GM19324 (cell line): ENCODE data around the gene DMBT1.

Experiments
- ATAC-seq: cut with Tn5 transposase; IDR thresholded peaks from one replicate; pipeline ENCODE4 v1.9.1; 2021; ENCODE audit warnings: mild to moderate bottlenecking, moderate library complexity; ENCODE audit not compliant: unreplicated experiment, low FRiP score

Gene DMBT1

DNA sequence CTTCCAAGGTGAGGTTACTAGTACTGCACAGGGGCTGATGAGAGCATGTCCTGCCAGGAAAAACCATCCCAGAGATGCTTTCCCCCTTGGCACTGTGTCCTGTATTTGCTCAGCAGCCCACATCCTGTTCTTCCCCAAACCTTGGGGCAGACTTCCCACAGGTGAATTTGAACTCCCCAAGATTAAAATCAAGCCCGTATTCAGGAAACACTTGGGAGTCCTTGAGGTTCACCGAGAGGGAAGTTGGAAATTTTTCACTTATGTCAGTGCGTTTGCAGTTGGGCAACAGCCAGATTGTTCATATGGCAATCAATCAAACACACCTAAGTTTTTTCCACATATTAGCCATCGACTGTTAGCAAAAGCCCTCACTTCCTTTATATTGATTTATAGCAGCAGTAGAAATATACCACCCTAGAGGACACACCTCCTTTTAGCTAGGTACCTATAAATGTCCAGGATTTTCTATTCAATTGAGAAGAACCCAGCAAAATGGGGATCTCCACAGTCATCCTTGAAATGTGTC, at the start of gene DMBT1:
Gene DMBT1 (plus strand): TSS at position 476 of the 526 bp plus-strand sequence. CDS start 17 bp downstream, at position 493.
- ATAC-seq = no peak

- no peak for ATAC-seq
Measured at GRCh38 chr10:122513053-122513452, 47.5 kb upstream of the DMBT1 start.

GRCh38 chr10:122514045-122514840, 46.3 kb upstream of the DMBT1 start:
- ATAC-seq = no peak

DNA sequence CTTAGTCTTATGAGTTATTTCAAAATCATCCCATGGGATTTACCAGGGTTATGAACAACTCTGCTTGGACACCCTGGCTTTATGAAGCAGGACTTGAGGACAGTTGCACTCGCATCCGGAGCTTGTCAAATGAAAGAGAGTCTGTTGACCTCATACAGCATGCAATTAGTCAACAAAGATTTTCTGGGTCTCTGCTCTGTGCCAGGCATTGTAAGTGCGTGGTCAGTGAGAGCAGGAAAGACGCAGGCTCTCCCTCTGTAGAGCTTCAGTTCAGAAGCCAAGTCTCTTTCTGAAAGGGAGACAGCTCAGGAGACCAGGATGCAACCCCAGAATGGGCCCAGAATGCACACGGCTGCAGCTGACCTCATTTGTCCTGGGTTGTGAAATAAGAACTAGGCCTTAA, 45.5 kb upstream of the DMBT1 start:
- no peak for ATAC-seq

- no peak for ATAC-seq
Measured at GRCh38 chr10:122515588-122516231, 44.8 kb upstream of the DMBT1 start.

- no peak for ATAC-seq
Measured at GRCh38 chr10:122516734-122517133, 43.8 kb upstream of the DMBT1 start.

GRCh38 chr10:122519144-122519543, 41.4 kb upstream of the DMBT1 start:
- ATAC-seq = no peak

DNA sequence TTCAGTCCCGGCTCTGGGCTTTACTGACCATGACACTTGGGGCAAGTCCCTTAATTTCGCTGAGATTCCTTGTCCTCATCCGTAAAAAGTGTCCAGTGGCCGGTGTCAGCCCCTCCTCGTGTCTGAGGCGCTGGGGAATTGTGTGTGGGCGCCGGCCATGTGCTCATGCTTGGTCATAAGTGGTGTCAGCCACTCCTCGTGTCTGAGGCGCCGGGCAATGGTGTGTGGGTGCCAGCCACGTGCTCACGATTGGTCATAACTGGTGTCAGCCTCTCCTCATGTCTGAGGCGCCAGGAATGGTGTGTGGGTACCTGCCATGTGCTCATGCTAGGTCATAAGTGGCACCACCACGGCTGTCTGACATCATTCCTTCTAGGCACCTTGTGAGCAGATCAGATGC, 40.7 kb upstream of the DMBT1 start:
- ATAC-seq = no peak

DNA sequence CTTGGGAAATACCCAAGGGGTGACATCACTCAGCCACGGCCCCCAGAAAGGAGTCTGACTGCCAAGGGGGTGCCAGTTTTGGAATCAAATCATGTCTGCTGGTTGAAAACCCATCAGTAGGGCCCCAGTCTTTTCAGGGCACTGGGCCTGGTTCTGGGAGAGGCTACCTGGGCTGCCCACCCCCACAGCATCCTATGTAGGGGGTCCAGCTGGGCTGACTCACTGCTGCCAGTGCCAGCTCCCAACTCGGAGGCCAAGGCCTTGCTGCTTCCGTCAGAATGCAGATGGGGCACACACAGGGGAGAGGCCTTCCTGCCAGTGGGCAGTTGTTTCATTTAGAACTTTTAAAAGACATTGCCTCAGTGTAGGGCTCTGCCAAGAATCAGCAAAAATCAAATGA, 39.5 kb upstream of the DMBT1 start:
- no peak for ATAC-seq

- no peak for ATAC-seq
Measured at GRCh38 chr10:122524811-122525210, 35.7 kb upstream of the DMBT1 start.

GRCh38 chr10:122525788-122526187, 34.8 kb upstream of the DMBT1 start:
- ATAC-seq = no peak

GRCh38 chr10:122526892-122527291, 33.7 kb upstream of the DMBT1 start:
- no peak for ATAC-seq

GRCh38 chr10:122530177-122530576, 30.4 kb upstream of the DMBT1 start:
- no peak for ATAC-seq

DNA sequence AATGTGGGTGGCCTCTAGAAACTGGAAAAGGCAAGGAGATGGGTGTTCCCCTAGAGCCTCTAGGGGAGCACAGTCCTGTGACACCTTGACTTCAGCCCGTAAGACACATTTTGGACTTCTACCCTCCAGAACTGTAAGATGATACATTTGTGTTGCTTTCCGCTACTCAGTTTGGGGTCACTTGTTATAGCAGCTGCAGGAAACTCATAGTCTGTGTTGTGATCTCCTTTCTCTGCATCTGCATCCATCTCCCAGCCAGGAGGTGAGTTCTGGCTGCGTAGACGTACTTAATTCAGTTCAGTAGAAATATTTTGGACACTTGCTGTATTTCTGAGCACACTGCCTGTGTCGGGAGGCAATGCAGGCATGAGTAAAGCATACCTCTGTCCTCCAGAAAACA, 29.3 kb upstream of the DMBT1 start:
- no peak for ATAC-seq

GRCh38 chr10:122531939-122532338, 28.6 kb upstream of the DMBT1 start:
- no peak for ATAC-seq

DNA sequence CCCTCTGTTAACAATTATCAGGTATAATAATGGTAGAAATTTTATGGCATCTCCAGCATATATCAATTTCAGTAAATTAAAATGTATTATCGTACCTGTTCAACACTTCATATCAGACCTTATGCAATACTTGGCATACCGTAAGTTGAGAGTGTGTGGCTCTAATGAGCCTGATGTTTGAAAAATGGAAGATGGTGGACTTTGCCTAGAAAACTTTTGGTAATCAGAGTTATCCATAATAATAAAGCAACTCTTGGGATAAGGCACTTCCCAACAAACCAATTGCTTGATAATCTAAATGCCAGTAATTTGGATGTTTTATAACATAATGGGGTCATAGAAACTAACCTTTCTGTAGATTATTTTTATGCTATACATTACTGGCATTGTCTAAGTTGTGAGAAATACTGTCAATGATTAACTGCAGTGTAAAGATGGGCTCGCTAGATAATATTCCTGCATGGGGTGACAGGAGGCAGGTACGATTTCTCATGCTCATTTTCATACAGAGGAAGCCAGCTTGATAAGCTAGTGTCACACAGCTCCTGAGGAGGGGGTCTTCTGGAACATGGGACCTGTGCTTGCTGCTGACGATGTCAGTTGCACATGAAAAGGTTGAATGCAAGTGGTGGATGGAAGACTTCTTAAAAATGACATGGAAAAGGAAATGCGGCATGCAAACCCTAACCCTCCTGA, 27.8 kb upstream of the DMBT1 start:
- ATAC-seq = no peak

DNA sequence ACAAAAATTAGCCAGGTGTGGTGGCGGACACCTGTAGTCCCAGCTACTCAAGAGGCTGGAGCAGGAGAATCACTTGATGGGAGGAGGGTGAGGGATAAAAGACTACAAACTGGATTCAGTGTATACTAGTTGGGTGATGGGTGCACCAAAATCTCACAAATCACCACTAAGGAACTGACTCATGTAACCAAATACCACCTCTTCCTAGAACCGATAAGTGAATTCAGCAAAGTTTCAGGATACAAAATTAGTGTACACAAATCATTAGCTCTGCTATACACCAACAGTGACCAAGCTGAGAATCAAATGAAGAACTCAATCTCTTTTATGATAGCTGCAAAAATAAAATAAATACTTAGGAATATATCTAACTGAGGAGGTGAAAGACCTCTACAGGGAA, 23.0 kb upstream of the DMBT1 start:
- no peak for ATAC-seq

DNA sequence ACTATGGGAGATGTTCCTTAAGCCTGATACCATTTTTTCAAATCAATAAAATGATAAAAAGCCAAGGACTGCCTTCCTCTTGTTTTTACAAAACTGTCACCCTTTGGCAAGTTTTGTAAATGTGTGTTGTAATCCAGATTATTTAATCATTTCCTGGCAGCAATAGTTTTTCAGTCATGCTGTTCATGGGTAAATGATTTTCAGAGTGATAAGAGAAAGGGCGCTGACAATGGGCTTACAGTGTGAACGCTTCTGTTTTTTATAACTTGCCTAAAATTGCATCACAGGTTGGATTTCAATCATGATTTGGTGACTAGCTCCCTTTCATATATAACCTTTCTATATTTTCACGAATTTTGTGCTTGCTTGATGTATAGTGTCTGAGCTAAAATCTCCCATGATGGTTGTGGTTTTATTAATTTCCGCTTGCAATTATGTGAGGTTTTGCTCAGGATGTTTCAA, 19.0 kb upstream of the DMBT1 start:
- ATAC-seq = no peak

DNA sequence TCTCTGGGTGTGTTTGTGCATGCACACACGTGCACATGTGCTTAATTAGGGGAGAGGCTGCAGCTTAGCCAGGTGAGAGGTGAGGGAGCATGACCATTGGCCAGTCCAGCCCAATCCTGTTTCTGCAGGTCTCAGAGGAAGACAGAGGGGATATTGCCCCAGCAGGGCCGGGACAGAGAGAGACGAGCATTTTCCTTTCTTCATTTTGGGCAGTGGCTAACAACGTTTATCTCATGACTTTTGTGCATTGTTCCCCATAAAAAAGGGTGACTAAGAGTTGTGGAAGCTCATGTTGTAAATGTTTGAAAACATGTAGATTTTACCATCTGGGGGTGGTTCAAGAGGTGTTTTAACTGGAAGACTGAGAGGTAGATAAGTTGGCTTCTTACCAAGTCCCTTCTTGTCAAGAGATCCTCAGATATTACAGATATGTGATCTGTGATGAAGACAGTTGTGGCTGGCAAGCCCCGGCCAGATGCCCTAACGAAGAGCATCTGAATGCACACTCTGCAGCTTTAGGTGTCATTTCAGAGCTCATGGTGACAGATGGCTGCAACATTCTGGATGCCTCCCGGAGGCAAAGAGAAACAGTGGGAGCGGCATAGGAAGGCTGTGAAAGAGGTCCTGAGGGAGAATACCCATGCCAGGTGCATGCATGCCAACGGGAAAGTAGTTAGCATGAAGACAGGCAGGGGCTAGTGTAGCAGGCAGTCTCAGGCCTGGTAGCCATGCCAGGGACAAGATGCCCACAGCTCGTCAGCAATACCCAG, 16.7 kb upstream of the DMBT1 start:
- no peak for ATAC-seq

DNA sequence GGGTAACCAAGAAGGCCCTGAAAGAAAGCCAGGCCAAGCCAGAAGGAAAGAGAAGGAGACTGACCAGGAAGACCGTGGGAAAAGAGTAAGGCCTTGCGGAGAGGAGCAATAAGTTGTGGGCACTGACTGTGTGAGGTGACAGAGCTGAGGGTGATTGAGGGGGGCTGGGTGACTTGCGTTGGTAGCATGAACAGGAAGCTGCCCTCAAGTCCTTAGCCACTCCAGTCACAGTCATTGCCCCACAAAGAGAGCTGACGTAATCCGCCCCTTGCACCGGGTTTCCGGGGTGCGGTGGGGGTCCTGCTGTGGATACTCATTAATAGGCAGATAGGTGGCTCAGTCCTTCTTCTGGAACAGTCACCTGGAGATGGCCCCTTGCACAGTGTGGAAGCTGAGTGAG, 16.1 kb upstream of the DMBT1 start:
- no peak for ATAC-seq
